Neuron (in vitro differentiated cells): ENCODE measurements around the gene BSN.
"Not testable (repeated sequence)": the region's sequence is repeated elsewhere in the genome, so short reads cannot be mapped to it uniquely, and the experiment has no call there.

Experiments
- H2AFZ ChIP-seq: one replicate; pipeline ENCODE4 v1.6.1; 2013; ENCODE audit warnings: low read depth, mild to moderate bottlenecking, inconsistent platforms, low read length, moderate library complexity
- H3K27me3 ChIP-seq: one replicate; pipeline ENCODE4 v1.6.1; 2013; ENCODE audit warnings: low read length; ENCODE audit not compliant: insufficient read depth
- H3K36me3 ChIP-seq: one replicate; pipeline ENCODE4 v1.6.1; 2013; ENCODE audit warnings: low read length; ENCODE audit not compliant: insufficient read depth
- H3K4me1 ChIP-seq: one replicate; pipeline ENCODE4 v1.6.1; 2013; ENCODE audit warnings: low read length; ENCODE audit not compliant: insufficient read depth
- H3K4me3 ChIP-seq: 2 replicates; pipeline ENCODE4 v1.5.1; 2013; ENCODE audit warnings: mild to moderate bottlenecking, low read length, moderate library complexity
- H3K9me3 ChIP-seq: one replicate; pipeline ENCODE4 v1.6.1; 2013; ENCODE audit warnings: low read length

BSN gene

GRCh38 chr3:49669352-49669751, 115.1 kb downstream of the BSN start:
- H3K4me3 ChIP-seq = no peak overlapping the region
- H3K36me3 ChIP-seq = peaks cover 8% of the 10 kb centered on the region
- H3K4me1 ChIP-seq = peaks cover 6% of the 10 kb centered on the region
- H2AFZ ChIP-seq = no peak overlapping the region
- no peaks in the 10 kb centered on the region for H3K27me3 ChIP-seq
- H3K9me3 ChIP-seq = no peaks in the 10 kb centered on the region

GRCh38 chr3:49670940-49671290, 116.6 kb downstream of the BSN start:
- Histone ChIP-seq H3K4me1 (peaks cover 13% of the 10 kb centered on the region), H3K27me3 (no peaks in the 10 kb centered on the region), H2AFZ (no peak overlapping the region), H3K9me3 (no peaks in the 10 kb centered on the region), H3K36me3 (peaks cover 6% of the 10 kb centered on the region), H3K4me3 (no peak overlapping the region)

- Histone ChIP-seq H3K4me3 (no peak overlapping the region), H2AFZ (no peak overlapping the region), H3K9me3 (no peaks in the 10 kb centered on the region), H3K36me3 (peaks cover 13% of the 10 kb centered on the region), H3K27me3 (no peaks in the 10 kb centered on the region), H3K4me1 (peaks cover 13% of the 10 kb centered on the region)
Observed at GRCh38 chr3:49671291-49672288, 117.3 kb downstream of the BSN start.

- Histone ChIP-seq H3K36me3 (peaks cover 29% of the 10 kb centered on the region), H3K9me3 (no peaks in the 10 kb centered on the region), H3K4me3 (peak overlapping the region; percentile 77), H3K27me3 (no peaks in the 10 kb centered on the region), H3K4me1 (peaks cover 13% of the 10 kb centered on the region), H2AFZ (no peak overlapping the region)
Observed at GRCh38 chr3:49673121-49673714, 118.9 kb downstream of the BSN start.

GRCh38 chr3:49673715-49674496, 119.6 kb downstream of the BSN start, which contains the start of gene APEH:
TSS of gene APEH (plus strand) at chr3:49674351. CDS start at chr3:49674402, 51 bp downstream.
- H3K4me1 ChIP-seq = peaks cover 13% of the 10 kb centered on the region
- H3K27me3 ChIP-seq = no peaks in the 10 kb centered on the region
- H3K4me3 ChIP-seq = peak within 1 kb of the TSS; percentile 77
- peak within 1 kb of the TSS; percentile 42 for H2AFZ ChIP-seq
- no peaks in the 10 kb centered on the region for H3K9me3 ChIP-seq
- peaks cover 36% of the 10 kb centered on the region for H3K36me3 ChIP-seq

GRCh38 chr3:49674497-49674983, 120.3 kb downstream of the BSN start:
- Histone ChIP-seq H3K4me1 (peaks cover 13% of the 10 kb centered on the region), H3K9me3 (no peaks in the 10 kb centered on the region), H3K36me3 (peaks cover 42% of the 10 kb centered on the region)

GRCh38 chr3:49675912-49676311, 121.6 kb downstream of the BSN start:
- H3K4me1 ChIP-seq = peaks cover 13% of the 10 kb centered on the region
- no peaks in the 10 kb centered on the region for H3K27me3 ChIP-seq
- no peaks in the 10 kb centered on the region for H3K9me3 ChIP-seq
- H3K36me3 ChIP-seq = peaks cover 54% of the 10 kb centered on the region
- no peak overlapping the region for H3K4me3 ChIP-seq
- H2AFZ ChIP-seq = no peak overlapping the region

More at GRCh38 chr3:49674497-49674983, 120.3 kb downstream of the BSN start:
- Histone ChIP-seq H3K27me3 (no peaks in the 10 kb centered on the region), H2AFZ (peak overlapping the region; percentile 42), H3K4me3 (peak overlapping the region; percentile 77)

- H3K27me3 ChIP-seq = no peaks in the 10 kb centered on the region
- H3K4me3 ChIP-seq = no peak overlapping the region
- H2AFZ ChIP-seq = no peak overlapping the region
- H3K4me1 ChIP-seq = no peaks in the 10 kb centered on the region
- H3K36me3 ChIP-seq = peaks cover 82% of the 10 kb centered on the region
- H3K9me3 ChIP-seq = no peaks in the 10 kb centered on the region
Observed at GRCh38 chr3:49680493-49681231, 126.4 kb downstream of the BSN start.

GRCh38 chr3:49681232-49681522, 126.9 kb downstream of the BSN start:
- Histone ChIP-seq H3K36me3 (peaks cover 77% of the 10 kb centered on the region), H3K4me1 (no peaks in the 10 kb centered on the region), H3K9me3 (no peaks in the 10 kb centered on the region), H2AFZ (no peak overlapping the region), H3K4me3 (no peak overlapping the region), H3K27me3 (no peaks in the 10 kb centered on the region)

- no peak overlapping the region for H2AFZ ChIP-seq
- H3K27me3 ChIP-seq = no peaks in the 10 kb centered on the region
- H3K9me3 ChIP-seq = no peaks in the 10 kb centered on the region
- no peak overlapping the region for H3K4me3 ChIP-seq
- H3K4me1 ChIP-seq = no peaks in the 10 kb centered on the region
- H3K36me3 ChIP-seq = peaks cover 73% of the 10 kb centered on the region
Observed at GRCh38 chr3:49681543-49681942, 127.3 kb downstream of the BSN start.

- no peak overlapping the region for H3K4me3 ChIP-seq
- peaks cover 57% of the 10 kb centered on the region for H3K36me3 ChIP-seq
- H3K27me3 ChIP-seq = no peaks in the 10 kb centered on the region
- H3K4me1 ChIP-seq = no peaks in the 10 kb centered on the region
- no peaks in the 10 kb centered on the region for H3K9me3 ChIP-seq
- no peak overlapping the region for H2AFZ ChIP-seq
Observed at GRCh38 chr3:49683162-49683561, 128.9 kb downstream of the BSN start.

- H3K27me3 ChIP-seq, H3K9me3 ChIP-seq, H2AFZ ChIP-seq, H3K4me1 ChIP-seq, H3K4me3 ChIP-seq: not testable (repeated sequence)
- peaks cover 45% of the 10 kb centered on the region for H3K36me3 ChIP-seq
Observed at GRCh38 chr3:49684453-49684852, 130.2 kb downstream of the BSN start.
